Neural cell (in vitro differentiated cells): ENCODE measurements around the gene ZNF536. TPM values are rescaled to one million over a fixed set of nuclear protein-coding genes. Genes with fewer than 3 reads are reported as not detected.

Experiments used
- H2AFZ ChIP-seq: fragments of 200-600, 300-800 bp; sonication (generic), shearing (Covaris generic); 2 replicates; pipeline ENCODE4 v1.6.0; 2014; ENCODE audit warnings: low read depth, mild to moderate bottlenecking, antibody characterized with exemption, low read length, moderate library complexity
- H3F3A ChIP-seq: fragments of 200-600 bp; shearing (Covaris generic); 2 replicates; pipeline ENCODE4 v1.6.1; 2016; ENCODE audit warnings: mild to moderate bottlenecking, moderate library complexity, mixed read lengths, antibody characterized with exemption, low read length; ENCODE audit not compliant: insufficient read depth, poor library complexity, severe bottlenecking
- H3K27ac ChIP-seq: fragments of 200-600, 300-800 bp; sonication (generic), shearing (Covaris generic); 2 replicates; pipeline ENCODE4 v1.5.1; 2014; ENCODE audit warnings: mild to moderate bottlenecking, low read length, moderate library complexity
- H3K27me3 ChIP-seq: fragments of 300-800, 200-600 bp; sonication (generic), shearing (Covaris generic); 2 replicates; pipeline ENCODE4 v1.6.0; 2014; ENCODE audit warnings: mild to moderate bottlenecking, low read depth, low read length, moderate library complexity; ENCODE audit not compliant: insufficient read depth
- H3K36me3 ChIP-seq: fragments of 300-800, 200-600 bp; sonication (generic), shearing (Covaris generic); 2 replicates; pipeline ENCODE4 v1.5.1; 2014; ENCODE audit warnings: mild to moderate bottlenecking, antibody characterized with exemption, low read length, moderate library complexity; ENCODE audit not compliant: insufficient read depth
- H3K4me2 ChIP-seq: fragments of 300-800, 200-600 bp; sonication (generic), shearing (Covaris generic); 2 replicates; pipeline ENCODE4 v1.6.0; 2014; ENCODE audit warnings: mild to moderate bottlenecking, low read length
- H3K4me3 ChIP-seq: fragments of 300-800, 200-600 bp; sonication (generic), shearing (Covaris generic); 2 replicates; pipeline ENCODE4 v1.5.1; 2014; ENCODE audit warnings: mild to moderate bottlenecking, low read length, moderate library complexity
- H3K79me2 ChIP-seq: fragments of 200-600 bp; shearing (Covaris generic); replicated peaks from 2 replicates; pipeline ENCODE4 v1.6.0; 2014; ENCODE audit warnings: mild to moderate bottlenecking, low read length, moderate library complexity; ENCODE audit not compliant: insufficient read depth
- H3K9ac ChIP-seq: fragments of 300-800, 200-600 bp; sonication (generic), shearing (Covaris generic); 2 replicates; pipeline ENCODE4 v1.6.1; 2016; ENCODE audit warnings: mild to moderate bottlenecking, low read length, mixed read lengths
- H3K9me2 ChIP-seq: fragments of 200-600 bp; shearing (Covaris generic); 2 replicates; pipeline ENCODE4 v1.6.1; 2016; ENCODE audit warnings: mild to moderate bottlenecking, low read length, mixed read lengths; ENCODE audit not compliant: insufficient read depth
- H3K9me3 ChIP-seq: fragments of 200-600, 300-800 bp; sonication (generic), shearing (Covaris generic); 2 replicates; pipeline ENCODE4 v1.6.1; 2016; ENCODE audit warnings: mild to moderate bottlenecking, mixed run types, low read length, moderate library complexity, mixed read lengths
- H4K20me1 ChIP-seq: fragments of 200-600 bp; shearing (Covaris generic); 2 replicates; pipeline ENCODE4 v1.6.1; 2016; ENCODE audit warnings: mild to moderate bottlenecking, mixed run types; ENCODE audit not compliant: insufficient read depth
- CTCF ChIP-seq: fragments of 450-650 bp; IDR thresholded peaks from 2 replicates; pipeline ENCODE4 v1.5.1; 2014; ENCODE audit warnings: antibody characterized with exemption, mild to moderate bottlenecking, moderate library complexity; ENCODE audit not compliant: poor library complexity, severe bottlenecking
- EP300 ChIP-seq: fragments of 450-650 bp; conservative IDR thresholded peaks from 2 replicates; pipeline ENCODE4 v1.6.1; 2014; ENCODE audit warnings: antibody characterized with exemption, mild to moderate bottlenecking, moderate library complexity; ENCODE audit not compliant: poor library complexity, severe bottlenecking
- EZH2 ChIP-seq: fragments of 200-600, 300-800 bp; shearing (Covaris generic), sonication (generic); IDR thresholded peaks from 2 replicates; pipeline ENCODE4 v1.6.1; 2014; ENCODE audit warnings: antibody characterized with exemption, low read length, borderline replicate concordance, mild to moderate bottlenecking; ENCODE audit not compliant: insufficient read depth, poor library complexity, severe bottlenecking
- MXI1 ChIP-seq: fragments of 450-650 bp; conservative IDR thresholded peaks from 2 replicates; pipeline ENCODE4 v1.6.1; 2014; ENCODE audit warnings: antibody characterized with exemption, mild to moderate bottlenecking; ENCODE audit not compliant: poor library complexity, severe bottlenecking
- POLR2AphosphoS5 ChIP-seq: IDR thresholded peaks from 2 replicates; pipeline ENCODE4 v1.6.1; 2012
- RAD21 ChIP-seq: fragments of 450-650 bp; conservative IDR thresholded peaks from 2 replicates; pipeline ENCODE4 v1.6.1; 2014; ENCODE audit warnings: antibody characterized with exemption, mild to moderate bottlenecking, moderate library complexity
- REST ChIP-seq: IDR thresholded peaks from 2 replicates; pipeline ENCODE4 v1.6.1; 2012; ENCODE audit warnings: borderline replicate concordance
- SMC3 ChIP-seq: fragments of 450-650 bp; conservative IDR thresholded peaks from 2 replicates; pipeline ENCODE4 v1.6.1; 2014; ENCODE audit warnings: antibody characterized with exemption, mild to moderate bottlenecking, moderate library complexity; ENCODE audit not compliant: poor library complexity
- TAF1 ChIP-seq: IDR thresholded peaks from 2 replicates; pipeline ENCODE4 v1.6.1; 2012; ENCODE audit warnings: low read depth
- polyA plus RNA-seq: library from polyadenylated mRNA; depleted of rRNA; stranded (reverse); fragments of >200 nt; gene quantifications from 2 replicates; pipeline ENCODE4 v1.2.3, GENCODE V29; 2014

ZNF536 gene
- polyA plus RNA-seq, 1 donor from 2014 or later: 13.9 TPM

- Histone ChIP-seq H3F3A (no peaks in the 10 kb centered on the region), H4K20me1 (no peaks in the 10 kb centered on the region), H3K4me3 (no peak overlapping the region), H3K27me3 (no peaks in the 10 kb centered on the region), H3K4me2 (no peak overlapping the region), H3K36me3 (no peaks in the 10 kb centered on the region), H3K27ac (no peak overlapping the region), H3K9me2 (no peaks in the 10 kb centered on the region), H3K9ac (no peak overlapping the region), H3K9me3 (no peaks in the 10 kb centered on the region), H2AFZ (no peak overlapping the region), H3K79me2 (no peaks in the 10 kb centered on the region)
- TF ChIP-seq EZH2 (no peak), CTCF (no peak), SMC3 (no peak), MXI1 (no peak), REST (no peak), POLR2AphosphoS5 (no peak)
Observed at GRCh38 chr19:30356951-30357579, 15.1 kb upstream of the ZNF536 start.

GRCh38 chr19:30357580-30357954 is 14.6 kb upstream of the ZNF536 start:
- Histone ChIP-seq H3K27me3 (no peaks in the 10 kb centered on the region), H2AFZ (no peak overlapping the region), H3K9me3 (no peaks in the 10 kb centered on the region), H3K79me2 (no peaks in the 10 kb centered on the region), H3K36me3 (no peaks in the 10 kb centered on the region), H3K27ac (no peak overlapping the region), H3K9ac (no peak overlapping the region), H4K20me1 (no peaks in the 10 kb centered on the region), H3F3A (no peaks in the 10 kb centered on the region), H3K9me2 (no peaks in the 10 kb centered on the region), H3K4me2 (no peak overlapping the region), H3K4me3 (no peak overlapping the region)
- TF ChIP-seq EP300 (no peak), TAF1 (no peak), POLR2AphosphoS5 (no peak), REST (no peak), CTCF (no peak), SMC3 (no peak), MXI1 (no peak), RAD21 (no peak), EZH2 (no peak)
